ENCODE measurements around the gene KCNIP1. TPM values are rescaled to one million over a fixed set of nuclear protein-coding genes. Genes with fewer than 3 reads are reported as not detected.

KCNIP1 gene
- total and polyA plus RNA-seq, 2 experiments from 2014 or later, result 0.43 to 0.80 TPM

DNA sequence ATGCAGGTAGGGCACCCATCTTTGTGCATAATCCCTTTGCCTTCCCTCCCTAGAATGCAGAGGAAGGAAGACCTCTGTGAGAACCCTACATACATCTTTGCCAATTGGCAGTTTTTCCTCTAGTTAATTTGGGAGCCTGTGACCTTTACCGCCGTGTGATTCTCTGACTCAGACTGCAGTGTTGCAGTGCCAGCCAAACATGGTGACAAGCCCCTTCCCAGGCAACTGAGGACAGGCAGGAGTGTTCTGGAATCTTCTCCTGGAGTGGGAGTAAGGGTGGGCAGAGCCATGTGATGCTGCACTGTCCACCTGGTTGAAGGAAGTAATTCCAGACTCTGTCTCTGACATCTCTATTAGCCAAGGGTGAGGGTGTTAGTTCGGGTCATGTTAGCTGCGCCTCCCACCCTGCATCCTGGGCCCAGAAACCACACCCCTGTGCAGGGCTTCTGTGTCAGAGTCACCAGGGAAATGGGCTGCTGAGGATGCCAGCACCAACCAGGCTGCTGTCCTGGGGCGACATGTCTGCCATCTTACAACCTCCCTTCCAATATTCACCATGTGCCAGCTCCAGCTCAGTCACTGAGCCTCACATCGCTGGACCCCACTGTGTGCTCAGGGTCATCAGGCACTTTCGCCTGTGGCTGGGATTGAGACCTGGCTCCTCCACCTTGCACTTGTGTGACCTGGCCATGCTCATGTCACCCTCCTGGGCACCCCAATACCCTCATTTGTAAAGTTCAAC lies 21.8 kb downstream of the KCNIP1 start:
- Histone ChIP-seq H3K27ac (no peak overlapping the region), H2AFZ (no peak overlapping the region), H3K4me1 (ENCODE audit: insufficient read depth) (no peaks in the 10 kb centered on the region), H3K36me3 (replicated peaks; ENCODE audit: insufficient read depth, low read depth) (no peaks in the 10 kb centered on the region), H3K9me3 (ENCODE audit: low read depth) (no peaks in the 10 kb centered on the region), H3K9me2 (replicated peaks; ENCODE audit: insufficient read depth) (no peaks in the 10 kb centered on the region), H4K20me1 (ENCODE audit: insufficient read depth, poor library complexity, severe bottlenecking) (no peaks in the 10 kb centered on the region), H3K4me2 (no peak overlapping the region), H3K27me3 (no peaks in the 10 kb centered on the region), H3K79me2 (no peaks in the 10 kb centered on the region), H3K4me3 (no peak overlapping the region)
- 91% methylated on average over 7 of the region's 7 CpGs for WGBS (ENCODE audit: low lambda C conversion rate, missing lambda C conversion rate)
- no peak for TF ChIP-seq EZH2 (IDR thresholded peaks at IDR 0.05; ENCODE audit: borderline replicate concordance)
- no peak for TF ChIP-seq EZH2phosphoT487 (IDR thresholded peaks at IDR 0.05; ENCODE audit: low read depth, severe bottlenecking, unreplicated experiment)
- no peak for DNase-seq (ENCODE audit: low spot score)

DNA sequence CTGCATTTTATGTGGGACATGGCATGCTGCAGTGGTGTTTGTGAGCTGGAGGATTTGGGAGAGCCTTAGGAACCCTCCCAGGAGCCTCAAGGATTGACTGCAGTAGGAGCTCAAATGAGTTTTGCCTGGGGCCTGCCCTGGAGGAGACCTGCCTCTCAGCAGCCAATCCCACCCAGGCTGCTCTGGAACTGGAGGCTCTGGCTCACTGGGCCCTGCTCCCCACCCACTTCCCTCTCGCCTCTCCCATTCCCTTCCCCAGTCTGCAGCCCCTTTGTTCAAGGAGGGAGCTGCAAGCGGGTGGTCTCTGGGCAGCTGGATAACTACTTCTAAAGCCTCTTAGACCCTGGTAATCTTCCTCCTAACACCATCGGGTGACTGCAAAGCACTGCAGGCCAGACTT lies 24.2 kb downstream of the KCNIP1 start:
- Histone ChIP-seq H4K20me1 (ENCODE audit: insufficient read depth, poor library complexity, severe bottlenecking) (no peaks in the 10 kb centered on the region), H3K4me1 (ENCODE audit: insufficient read depth) (no peaks in the 10 kb centered on the region), H2AFZ (no peak overlapping the region), H3K4me3 (no peak overlapping the region), H3K9me3 (ENCODE audit: low read depth) (no peaks in the 10 kb centered on the region), H3K9me2 (replicated peaks; ENCODE audit: insufficient read depth) (no peaks in the 10 kb centered on the region), H3K36me3 (replicated peaks; ENCODE audit: insufficient read depth, low read depth) (no peaks in the 10 kb centered on the region), H3K4me2 (no peak overlapping the region), H3K79me2 (no peaks in the 10 kb centered on the region), H3K27me3 (no peaks in the 10 kb centered on the region), H3K27ac (no peak overlapping the region)
- TF ChIP-seq CTCF (IDR thresholded peaks at IDR 0.05; ENCODE audit: poor library complexity) (no peak), EZH2 (IDR thresholded peaks at IDR 0.05; ENCODE audit: borderline replicate concordance) (no peak), EZH2phosphoT487 (IDR thresholded peaks at IDR 0.05; ENCODE audit: low read depth, severe bottlenecking, unreplicated experiment) (no peak)
- 52% methylated on average over 3 of the region's 3 CpGs for WGBS (ENCODE audit: low lambda C conversion rate, missing lambda C conversion rate)
- DNase-seq (ENCODE audit: low spot score), result no peak

- Histone ChIP-seq H3K27ac (no peak overlapping the region), H3K79me2 (no peaks in the 10 kb centered on the region), H3K27me3 (no peaks in the 10 kb centered on the region), H3K36me3 (replicated peaks; ENCODE audit: insufficient read depth, low read depth) (no peaks in the 10 kb centered on the region), H2AFZ (no peak overlapping the region), H3K4me3 (no peak overlapping the region), H4K20me1 (ENCODE audit: insufficient read depth, poor library complexity, severe bottlenecking) (no peaks in the 10 kb centered on the region), H3K9me2 (replicated peaks; ENCODE audit: insufficient read depth) (no peaks in the 10 kb centered on the region), H3K4me2 (no peak overlapping the region), H3K9me3 (ENCODE audit: low read depth) (no peaks in the 10 kb centered on the region), H3K4me1 (ENCODE audit: insufficient read depth) (no peaks in the 10 kb centered on the region)
- no peak for DNase-seq (ENCODE audit: low spot score)
- 84% methylated on average over 1 of the region's 1 CpG for WGBS (ENCODE audit: low lambda C conversion rate, missing lambda C conversion rate)
- TF ChIP-seq CTCF (IDR thresholded peaks at IDR 0.05; ENCODE audit: poor library complexity) (no peak), EZH2phosphoT487 (IDR thresholded peaks at IDR 0.05; ENCODE audit: low read depth, severe bottlenecking, unreplicated experiment) (no peak), EZH2 (IDR thresholded peaks at IDR 0.05; ENCODE audit: borderline replicate concordance) (no peak)
These were observed 25.2 kb downstream of the KCNIP1 start for GRCh38 chr5:170528976-170529375.

DNA sequence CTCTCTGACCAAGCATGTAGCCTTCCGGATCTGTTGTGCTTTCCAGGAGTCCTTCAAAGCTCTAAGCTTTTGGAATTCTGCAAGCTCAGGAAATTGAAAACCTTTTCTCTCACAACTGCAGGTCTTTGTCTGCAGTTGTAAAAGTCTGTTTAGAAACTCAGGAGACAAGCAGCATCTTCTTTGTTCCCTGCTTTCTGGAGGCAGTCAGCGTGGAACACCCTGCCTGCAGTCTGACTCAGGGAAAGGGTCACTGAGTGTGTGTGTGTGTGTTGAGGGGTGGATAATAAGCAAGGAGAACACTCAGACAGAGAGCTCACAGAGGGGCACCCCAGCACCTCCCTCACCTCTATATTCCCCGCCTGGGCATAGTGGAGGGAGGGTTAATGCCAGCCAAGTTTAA lies 29.1 kb downstream of the KCNIP1 start:
- Histone ChIP-seq H3K9me2 (replicated peaks; ENCODE audit: insufficient read depth) (no peaks in the 10 kb centered on the region), H3K4me3 (no peak overlapping the region), H3K79me2 (no peaks in the 10 kb centered on the region), H3K4me1 (ENCODE audit: insufficient read depth) (no peaks in the 10 kb centered on the region), H3K27ac (no peak overlapping the region), H3K36me3 (replicated peaks; ENCODE audit: insufficient read depth, low read depth) (no peaks in the 10 kb centered on the region), H3K9me3 (ENCODE audit: low read depth) (no peaks in the 10 kb centered on the region), H3K27me3 (no peaks in the 10 kb centered on the region), H2AFZ (no peak overlapping the region), H4K20me1 (ENCODE audit: insufficient read depth, poor library complexity, severe bottlenecking) (no peaks in the 10 kb centered on the region), H3K4me2 (no peak overlapping the region)
- DNase-seq (ENCODE audit: low spot score), result no peak
- WGBS (ENCODE audit: low lambda C conversion rate, missing lambda C conversion rate), result 83% methylated on average over 3 of the region's 3 CpGs
- TF ChIP-seq EZH2phosphoT487 (IDR thresholded peaks at IDR 0.05; ENCODE audit: low read depth, severe bottlenecking, unreplicated experiment), result no peak
- TF ChIP-seq CTCF (IDR thresholded peaks at IDR 0.05; ENCODE audit: poor library complexity), result no peak
- no peak for TF ChIP-seq EZH2 (IDR thresholded peaks at IDR 0.05; ENCODE audit: borderline replicate concordance)

All from hepatocyte (in vitro differentiated cells).